PC-3 (cell line): Measurements from ENCODE around the gene GABBR2. TPM values are rescaled to one million over a fixed set of nuclear protein-coding genes. Genes with fewer than 3 reads are reported as not detected.
A peak's percentile ranks its signal among the peaks of the same experiment; 100 is the strongest.

Experiments used
- ATAC-seq: fragments of 200-7000 bp; cut with Tn5 transposase; 2 replicates; pipeline ENCODE4 v1.9.1; 2020; ENCODE audit warnings: mild to moderate bottlenecking, moderate library complexity
- BruUV-seq: library from RNA; stranded (reverse); fragments of 400-500 nt; replicated peaks from 2 replicates; lab custom pipeline; 2021; lab: Mats Ljungman, UMichigan
- CTCF ChIA-PET: fragments of 300-600 bp; sonication (Branson Sonifier 250); formaldehyde crosslinking; loops from one replicate; lab custom pipeline; 2022; ENCODE audit warnings: antibody characterized with exemption; lab: Charles Lee
- POLR2A ChIA-PET: fragments of 300-600 bp; sonication (Branson Sonifier 250); formaldehyde crosslinking; loops from one replicate; lab custom pipeline; 2022; ENCODE audit warnings: antibody characterized with exemption; ENCODE audit not compliant: unreplicated experiment; lab: Charles Lee
- DNase-seq: peaks from one replicate; pipeline ENCODE4 v3.0.0-alpha.2; 2015
- H2AFZ ChIP-seq: fragments of 300-600 bp; sonication (generic); 2 replicates; pipeline ENCODE4 v1.6.0; 2016; ENCODE audit warnings: antibody characterized with exemption, low read length
- H3F3A ChIP-seq: fragments of 300-600 bp; sonication (generic); one replicate; pipeline ENCODE4 v1.6.0; 2017; ENCODE audit warnings: antibody characterized with exemption, low read length, control low read depth, mild to moderate bottlenecking; ENCODE audit not compliant: unreplicated experiment
- H3K27ac ChIP-seq: fragments of 300-600 bp; sonication (generic); 2 replicates; pipeline ENCODE4 v1.5.1; 2016; ENCODE audit warnings: mild to moderate bottlenecking, low read length
- H3K27me3 ChIP-seq: fragments of 300-600 bp; sonication (generic); 2 replicates; pipeline ENCODE4 v1.6.1; 2016; ENCODE audit warnings: low read length, mixed read lengths
- H3K36me3 ChIP-seq: fragments of 300-600 bp; sonication (generic); 2 replicates; pipeline ENCODE4 v1.6.1; 2016; ENCODE audit warnings: low read depth, mixed run types, low read length, mixed read lengths
- H3K4me1 ChIP-seq: fragments of 300-600 bp; sonication (generic); 2 replicates; pipeline ENCODE4 v1.5.1; 2016; ENCODE audit warnings: low read length; ENCODE audit not compliant: insufficient read depth
- H3K4me2 ChIP-seq: fragments of 300-600 bp; sonication (generic); 2 replicates; pipeline ENCODE4 v1.6.0; 2016; ENCODE audit warnings: low read length
- H3K4me3 ChIP-seq: fragments of 300-600 bp; sonication (generic); 2 replicates; pipeline ENCODE4 v1.5.1; 2016; ENCODE audit warnings: mild to moderate bottlenecking, low read length, mixed read lengths
- H3K79me2 ChIP-seq: fragments of 300-600 bp; sonication (generic); 2 replicates; pipeline ENCODE4 v1.6.1; 2017; ENCODE audit warnings: low read length, mixed read lengths
- H3K9ac ChIP-seq: fragments of 300-600 bp; sonication (generic); 2 replicates; pipeline ENCODE4 v1.6.0; 2016; ENCODE audit warnings: mild to moderate bottlenecking, low read length
- H3K9me2 ChIP-seq: fragments of 300-600 bp; sonication (generic); replicated peaks from 2 replicates; pipeline ENCODE4 v1.6.1; 2016; ENCODE audit warnings: mixed run types, low read length, mixed read lengths
- H3K9me3 ChIP-seq: fragments of 300-600 bp; sonication (generic); 2 replicates; pipeline ENCODE4 v1.6.1; 2016; ENCODE audit warnings: low read length, mixed read lengths
- H4K20me1 ChIP-seq: fragments of 300-600 bp; sonication (generic); 2 replicates; pipeline ENCODE4 v1.6.1; 2016; ENCODE audit warnings: low read length, mixed read lengths
- EZH2 ChIP-seq: fragments of 300-600 bp; sonication (generic); IDR thresholded peaks from one replicate; pipeline ENCODE4 v1.6.1; 2017; ENCODE audit warnings: antibody characterized with exemption, mild to moderate bottlenecking, low read length; ENCODE audit not compliant: unreplicated experiment
- EZH2phosphoT487 ChIP-seq: fragments of 300-600 bp; sonication (generic); IDR thresholded peaks from 2 replicates; pipeline ENCODE4 v1.6.1; 2018; ENCODE audit warnings: mild to moderate bottlenecking, antibody characterized with exemption, low read length, borderline replicate concordance
- intact Hi-C: fragments of 100-400 bp; cut with micrococcal nuclease; formaldehyde crosslinking; loops from 2 replicates; pipeline ENCODE4 v1.9.0; 2023
- total RNA-seq: library from RNA; depleted of rRNA; stranded (reverse); fragments of >200 nt; gene quantifications from 2 replicates; pipeline ENCODE4 v1.2.3, GENCODE V29; 2014
- TF ChIP-seq, protein P1 (sequence below): fragments of 300-600 bp; sonication (generic); conservative IDR thresholded peaks from 2 replicates; pipeline ENCODE4 v1.5.1; 2017; ENCODE audit warnings: antibody characterized with exemption, low read depth, mild to moderate bottlenecking, low read length

The GABBR2 gene
- total RNA-seq, 1 experiment from 2014 or later = 0.44 TPM

GRCh38 chr9:98539954-98540353, 168.8 kb downstream of the GABBR2 start:
- POLR2A ChIA-PET = no interaction called here
- Histone ChIP-seq H3K4me2 (no peak overlapping the region), H3K36me3 (no peaks in the 10 kb centered on the region), H3K9me3 (no peaks in the 10 kb centered on the region), H3K9me2 (no peaks in the 10 kb centered on the region), H4K20me1 (no peaks in the 10 kb centered on the region), H3K9ac (no peak overlapping the region), H3K27ac (no peak overlapping the region), H3K4me1 (no peaks in the 10 kb centered on the region), H3F3A (no peaks in the 10 kb centered on the region), H3K79me2 (no peaks in the 10 kb centered on the region), H3K4me3 (no peak overlapping the region), H2AFZ (no peak overlapping the region), H3K27me3 (no peaks in the 10 kb centered on the region)
- DNase-seq = no peak
- ATAC-seq = no peak
- CTCF ChIA-PET = no interaction called here
- no TSS peak for BruUV-seq
- intact Hi-C loops = no loop called here
- no peak for TF ChIP-seq EZH2

- no peaks in the 10 kb centered on the region for H3K36me3 ChIP-seq
- H3F3A ChIP-seq = no peaks in the 10 kb centered on the region
- no peaks in the 10 kb centered on the region for H3K9me3 ChIP-seq
- no peaks in the 10 kb centered on the region for H4K20me1 ChIP-seq
- ATAC-seq (no peak), DNase-seq (peak; percentile 7)
- ChIA-PET POLR2A (no interaction called here), CTCF (no interaction called here)
- no peak overlapping the region for H3K9ac ChIP-seq
- BruUV-seq = no TSS peak
- no peak overlapping the region for H3K4me2 ChIP-seq
- no peak overlapping the region for H2AFZ ChIP-seq
- H3K79me2 ChIP-seq = no peaks in the 10 kb centered on the region
- intact Hi-C loops = no loop called here
- H3K27me3 ChIP-seq = no peaks in the 10 kb centered on the region
- H3K4me1 ChIP-seq = no peaks in the 10 kb centered on the region
- H3K9me2 ChIP-seq = no peaks in the 10 kb centered on the region
- no peak overlapping the region for H3K4me3 ChIP-seq
- no peak overlapping the region for H3K27ac ChIP-seq
- TF ChIP-seq, protein P1, sequence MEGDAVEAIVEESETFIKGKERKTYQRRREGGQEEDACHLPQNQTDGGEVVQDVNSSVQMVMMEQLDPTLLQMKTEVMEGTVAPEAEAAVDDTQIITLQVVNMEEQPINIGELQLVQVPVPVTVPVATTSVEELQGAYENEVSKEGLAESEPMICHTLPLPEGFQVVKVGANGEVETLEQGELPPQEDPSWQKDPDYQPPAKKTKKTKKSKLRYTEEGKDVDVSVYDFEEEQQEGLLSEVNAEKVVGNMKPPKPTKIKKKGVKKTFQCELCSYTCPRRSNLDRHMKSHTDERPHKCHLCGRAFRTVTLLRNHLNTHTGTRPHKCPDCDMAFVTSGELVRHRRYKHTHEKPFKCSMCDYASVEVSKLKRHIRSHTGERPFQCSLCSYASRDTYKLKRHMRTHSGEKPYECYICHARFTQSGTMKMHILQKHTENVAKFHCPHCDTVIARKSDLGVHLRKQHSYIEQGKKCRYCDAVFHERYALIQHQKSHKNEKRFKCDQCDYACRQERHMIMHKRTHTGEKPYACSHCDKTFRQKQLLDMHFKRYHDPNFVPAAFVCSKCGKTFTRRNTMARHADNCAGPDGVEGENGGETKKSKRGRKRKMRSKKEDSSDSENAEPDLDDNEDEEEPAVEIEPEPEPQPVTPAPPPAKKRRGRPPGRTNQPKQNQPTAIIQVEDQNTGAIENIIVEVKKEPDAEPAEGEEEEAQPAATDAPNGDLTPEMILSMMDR = no peak
These were observed 170.1 kb downstream of the GABBR2 start for GRCh38 chr9:98538626-98539031.

DNA sequence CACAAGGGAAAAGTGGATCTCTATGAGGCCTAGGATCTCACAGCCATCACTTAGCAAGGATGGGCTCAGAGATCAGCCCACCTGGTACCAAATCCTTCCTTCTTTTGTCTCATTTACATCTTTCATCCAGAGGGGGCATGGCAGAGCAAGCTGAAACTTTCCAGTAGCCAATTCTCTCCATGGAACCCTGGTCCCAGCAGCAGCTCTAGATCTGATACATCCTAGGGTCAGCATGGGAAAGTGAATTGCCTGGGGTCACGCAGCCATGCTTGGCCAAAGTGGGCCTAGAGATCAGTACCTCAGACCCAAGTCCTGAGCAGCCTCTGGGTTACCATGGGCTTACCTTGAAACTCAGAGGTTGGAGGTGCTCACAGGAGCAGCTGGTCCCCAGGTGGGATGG, 170.5 kb downstream of the GABBR2 start:
- Histone ChIP-seq H3K4me2 (no peak overlapping the region), H3K4me1 (no peaks in the 10 kb centered on the region), H3K27ac (no peak overlapping the region), H3K27me3 (no peaks in the 10 kb centered on the region), H3K9me3 (no peaks in the 10 kb centered on the region), H3K79me2 (no peaks in the 10 kb centered on the region), H3F3A (no peaks in the 10 kb centered on the region), H3K9ac (no peak overlapping the region), H3K36me3 (no peaks in the 10 kb centered on the region), H4K20me1 (no peaks in the 10 kb centered on the region), H3K4me3 (no peak overlapping the region), H3K9me2 (no peaks in the 10 kb centered on the region), H2AFZ (no peak overlapping the region)
- ChIA-PET POLR2A (no interaction called here), CTCF (no interaction called here)
- intact Hi-C loops = no loop called here
- no TSS peak for BruUV-seq
- no peak for DNase-seq
- no peak for ATAC-seq
- TF ChIP-seq, protein P1 = 0 out of 2 replicates have a peak, but pooled peaks have one; percentile 12
- TF ChIP-seq EZH2 = no peak
- no peak for TF ChIP-seq EZH2phosphoT487
